ENCODE data around the gene DNMT3B.

DNMT3B gene

GRCh38 chr20:32830437-32830836 lies 68.3 kb downstream of the DNMT3B start:
- H3K9me2 ChIP-seq (ENCODE audit: low read depth, low read length) = no peaks in the 10 kb centered on the region
- H3K4me3 ChIP-seq (ENCODE audit: low read depth, low read length, poor library complexity, severe bottlenecking) = no peak overlapping the region
- TF ChIP-seq CTCF (IDR thresholded peaks at IDR 0.05; ENCODE audit: low read length) (no peak), EZH2 (IDR thresholded peaks at IDR 0.05; ENCODE audit: borderline replicate concordance, low read length) (no peak)
- no peak overlapping the region for H3K4me2 ChIP-seq (ENCODE audit: low read length)
- no peaks in the 10 kb centered on the region for H3K27me3 ChIP-seq (ENCODE audit: insufficient read depth, low read length)
- no peak overlapping the region for H2AFZ ChIP-seq (ENCODE audit: low read length)
- no peaks in the 10 kb centered on the region for H3K9me3 ChIP-seq (ENCODE audit: low read length)
- no peak overlapping the region for H3K9ac ChIP-seq (ENCODE audit: low read length)
- no peaks in the 10 kb centered on the region for H3F3A ChIP-seq (ENCODE audit: insufficient read depth, low read length)
- H3K36me3 ChIP-seq (ENCODE audit: insufficient read depth, low read length) = peaks cover 93% of the 10 kb centered on the region
- no peaks in the 10 kb centered on the region for H4K20me1 ChIP-seq (ENCODE audit: insufficient read depth, low read length)
- H3K4me1 ChIP-seq (ENCODE audit: insufficient read depth, low read length, severe bottlenecking) = peaks cover 13% of the 10 kb centered on the region
- H3K79me2 ChIP-seq (ENCODE audit: insufficient read depth, low read length) = peaks cover 84% of the 10 kb centered on the region
- H3K27ac ChIP-seq (ENCODE audit: low read depth, low read length, poor library complexity, severe bottlenecking) = no peak overlapping the region

- Histone ChIP-seq H3K4me2 (ENCODE audit: low read length) (no peak overlapping the region), H4K20me1 (ENCODE audit: insufficient read depth, low read length) (no peaks in the 10 kb centered on the region), H2AFZ (ENCODE audit: low read length) (no peak overlapping the region), H3K4me1 (ENCODE audit: insufficient read depth, low read length, severe bottlenecking) (peaks cover 13% of the 10 kb centered on the region), H3K36me3 (ENCODE audit: insufficient read depth, low read length) (peaks cover 93% of the 10 kb centered on the region), H3K9ac (ENCODE audit: low read length) (no peak overlapping the region), H3F3A (ENCODE audit: insufficient read depth, low read length) (no peaks in the 10 kb centered on the region), H3K4me3 (ENCODE audit: low read depth, low read length, poor library complexity, severe bottlenecking) (no peak overlapping the region), H3K79me2 (ENCODE audit: insufficient read depth, low read length) (peaks cover 77% of the 10 kb centered on the region), H3K27ac (ENCODE audit: low read depth, low read length, poor library complexity, severe bottlenecking) (peak overlapping the region; percentile 18), H3K9me2 (ENCODE audit: low read depth, low read length) (no peaks in the 10 kb centered on the region), H3K9me3 (ENCODE audit: low read length) (no peaks in the 10 kb centered on the region), H3K27me3 (ENCODE audit: insufficient read depth, low read length) (no peaks in the 10 kb centered on the region)
- no peak for TF ChIP-seq CTCF (IDR thresholded peaks at IDR 0.05; ENCODE audit: low read length)
- TF ChIP-seq EZH2 (IDR thresholded peaks at IDR 0.05; ENCODE audit: borderline replicate concordance, low read length) = no peak
Measured at GRCh38 chr20:32831982-32832381, 69.8 kb downstream of the DNMT3B start.

GRCh38 chr20:32832664-32833063 lies 70.5 kb downstream of the DNMT3B start:
- no peaks in the 10 kb centered on the region for H4K20me1 ChIP-seq (ENCODE audit: insufficient read depth, low read length)
- H3K9me3 ChIP-seq (ENCODE audit: low read length) = no peaks in the 10 kb centered on the region
- H3K36me3 ChIP-seq (ENCODE audit: insufficient read depth, low read length) = peaks cover 93% of the 10 kb centered on the region
- H3K9me2 ChIP-seq (ENCODE audit: low read depth, low read length) = no peaks in the 10 kb centered on the region
- H3K4me3 ChIP-seq (ENCODE audit: low read depth, low read length, poor library complexity, severe bottlenecking) = no peak overlapping the region
- H3K27me3 ChIP-seq (ENCODE audit: insufficient read depth, low read length) = no peaks in the 10 kb centered on the region
- H3K4me2 ChIP-seq (ENCODE audit: low read length) = no peak overlapping the region
- H3F3A ChIP-seq (ENCODE audit: insufficient read depth, low read length) = no peaks in the 10 kb centered on the region
- no peak overlapping the region for H3K9ac ChIP-seq (ENCODE audit: low read length)
- peaks cover 13% of the 10 kb centered on the region for H3K4me1 ChIP-seq (ENCODE audit: insufficient read depth, low read length, severe bottlenecking)
- TF ChIP-seq CTCF (IDR thresholded peaks at IDR 0.05; ENCODE audit: low read length) = no peak
- TF ChIP-seq EZH2 (IDR thresholded peaks at IDR 0.05; ENCODE audit: borderline replicate concordance, low read length) = no peak
- no peak overlapping the region for H2AFZ ChIP-seq (ENCODE audit: low read length)
- no peak overlapping the region for H3K27ac ChIP-seq (ENCODE audit: low read depth, low read length, poor library complexity, severe bottlenecking)
- peaks cover 71% of the 10 kb centered on the region for H3K79me2 ChIP-seq (ENCODE audit: insufficient read depth, low read length)

Data from OCI-LY1 (cell line).